Activated B cell treated with CpG ODN at 0.5 μM for 24 hours (primary cell): Measurements from ENCODE around the gene CFAP299. TPM values are rescaled to one million over a fixed set of nuclear protein-coding genes. Genes with fewer than 3 reads are reported as not detected.

Experiments used
- ATAC-seq: fragments of 200-7000 bp; cut with Tn5 transposase; one replicate; pipeline ENCODE4 v1.10.0; 2021; ENCODE audit warnings: low read depth, mild to moderate bottlenecking, moderate library complexity
- CTCF ChIA-PET: fragments of 350-600 bp; sonication (Branson Sonifier 250); formaldehyde crosslinking; loops from one replicate; lab custom pipeline; 2021; ENCODE audit warnings: antibody characterized with exemption; lab: Charles Lee
- POLR2A ChIA-PET: fragments of 350-600 bp; sonication (Branson Sonifier 250); formaldehyde crosslinking; loops from one replicate; lab custom pipeline; 2021; ENCODE audit warnings: antibody characterized with exemption; lab: Charles Lee
- DNase-seq: peaks from one replicate; pipeline ENCODE4 v3.0.0; 2022
- H3K27ac Mint-ChIP-seq: one replicate; pipeline ENCODE4 v1.8.0; 2020; ENCODE audit warnings: mixed read lengths
- H3K27me3 Mint-ChIP-seq: one replicate; pipeline ENCODE4 v1.8.0; 2021; ENCODE audit warnings: mixed read lengths
- H3K36me3 Mint-ChIP-seq: one replicate; pipeline ENCODE4 v1.8.0; 2021; ENCODE audit warnings: low read depth, mixed read lengths
- H3K4me1 Mint-ChIP-seq: one replicate; pipeline ENCODE4 v1.8.0; 2021; ENCODE audit warnings: mixed read lengths
- H3K4me3 Mint-ChIP-seq: one replicate; pipeline ENCODE4 v1.8.0; 2020; ENCODE audit warnings: mild to moderate bottlenecking, mixed read lengths
- H3K9me3 Mint-ChIP-seq: one replicate; pipeline ENCODE4 v1.8.0; 2020; ENCODE audit warnings: mixed read lengths
- intact Hi-C: fragments of 100-400 bp; cut with micrococcal nuclease; formaldehyde crosslinking; loops from one replicate; pipeline ENCODE4 v1.15.1; 2024
- total RNA-seq: library from RNA; stranded (reverse); gene quantifications from 2 replicates; pipeline ENCODE4 v1.2.3, GENCODE V29; 2022
- TF ChIP-seq, protein P1 (sequence below): fragments of 200-600 bp; IDR thresholded peaks from one replicate; pipeline ENCODE4 v1.8.0; 2022; ENCODE audit warnings: antibody characterized with exemption, mild to moderate bottlenecking

The CFAP299 gene
- total RNA-seq, 1 donor from 2014 or later = not detected

DNA sequence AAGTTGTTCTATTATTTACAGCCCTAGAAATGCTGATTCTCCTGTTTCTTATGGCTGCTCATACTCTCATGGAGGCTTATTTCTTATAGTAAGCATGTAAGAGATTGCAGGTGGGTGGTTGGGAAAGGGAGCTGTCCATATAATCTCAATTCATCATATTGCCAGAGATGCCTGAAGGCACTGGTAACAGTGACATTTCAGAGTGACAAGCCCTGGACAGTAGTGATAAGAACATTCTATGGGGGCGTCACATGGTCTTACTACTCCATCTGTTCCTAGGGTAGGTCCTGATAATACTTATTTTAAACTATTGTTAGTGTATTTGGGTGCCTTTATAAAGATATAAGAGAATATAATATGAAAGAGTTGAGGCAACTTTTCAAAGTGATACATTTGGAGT is 171.5 kb downstream of the CFAP299 start:
- H3K27ac Mint-ChIP-seq = no peak overlapping the region
- H3K9me3 Mint-ChIP-seq = no peaks in the 10 kb centered on the region
- no peak for DNase-seq
- no peak overlapping the region for H3K4me3 Mint-ChIP-seq
- POLR2A ChIA-PET = no interaction called here
- CTCF ChIA-PET = no interaction called here
- ATAC-seq = no peak
- H3K36me3 Mint-ChIP-seq = no peaks in the 10 kb centered on the region
- H3K27me3 Mint-ChIP-seq = no peaks in the 10 kb centered on the region
- TF ChIP-seq, protein P1, sequence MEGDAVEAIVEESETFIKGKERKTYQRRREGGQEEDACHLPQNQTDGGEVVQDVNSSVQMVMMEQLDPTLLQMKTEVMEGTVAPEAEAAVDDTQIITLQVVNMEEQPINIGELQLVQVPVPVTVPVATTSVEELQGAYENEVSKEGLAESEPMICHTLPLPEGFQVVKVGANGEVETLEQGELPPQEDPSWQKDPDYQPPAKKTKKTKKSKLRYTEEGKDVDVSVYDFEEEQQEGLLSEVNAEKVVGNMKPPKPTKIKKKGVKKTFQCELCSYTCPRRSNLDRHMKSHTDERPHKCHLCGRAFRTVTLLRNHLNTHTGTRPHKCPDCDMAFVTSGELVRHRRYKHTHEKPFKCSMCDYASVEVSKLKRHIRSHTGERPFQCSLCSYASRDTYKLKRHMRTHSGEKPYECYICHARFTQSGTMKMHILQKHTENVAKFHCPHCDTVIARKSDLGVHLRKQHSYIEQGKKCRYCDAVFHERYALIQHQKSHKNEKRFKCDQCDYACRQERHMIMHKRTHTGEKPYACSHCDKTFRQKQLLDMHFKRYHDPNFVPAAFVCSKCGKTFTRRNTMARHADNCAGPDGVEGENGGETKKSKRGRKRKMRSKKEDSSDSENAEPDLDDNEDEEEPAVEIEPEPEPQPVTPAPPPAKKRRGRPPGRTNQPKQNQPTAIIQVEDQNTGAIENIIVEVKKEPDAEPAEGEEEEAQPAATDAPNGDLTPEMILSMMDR = no peak
- H3K4me1 Mint-ChIP-seq = peaks cover 13% of the 10 kb centered on the region
- intact Hi-C loops = loop anchor here (5.0 kb wide), 1 partner anchor 35 kb away; no protein-coding TSS in a partner anchor

GRCh38 chr4:80507507-80507906 is 172.0 kb downstream of the CFAP299 start:
- TF ChIP-seq, protein P1 = no peak
- CTCF ChIA-PET = no interaction called here
- no peaks in the 10 kb centered on the region for H3K9me3 Mint-ChIP-seq
- no peaks in the 10 kb centered on the region for H3K27me3 Mint-ChIP-seq
- ATAC-seq (peak; percentile 70), DNase-seq (no peak)
- H3K4me1 Mint-ChIP-seq = peaks cover 13% of the 10 kb centered on the region
- no peak overlapping the region for H3K27ac Mint-ChIP-seq
- H3K4me3 Mint-ChIP-seq = no peak overlapping the region
- no peaks in the 10 kb centered on the region for H3K36me3 Mint-ChIP-seq
- intact Hi-C loops = loop anchor here (5.0 kb wide), 1 partner anchor 35 kb away; no protein-coding TSS in a partner anchor
- POLR2A ChIA-PET = no interaction called here

GRCh38 chr4:80515496-80515895 is 180.0 kb downstream of the CFAP299 start:
- H3K4me1 Mint-ChIP-seq = no peaks in the 10 kb centered on the region
- POLR2A ChIA-PET = no interaction called here

DNA sequence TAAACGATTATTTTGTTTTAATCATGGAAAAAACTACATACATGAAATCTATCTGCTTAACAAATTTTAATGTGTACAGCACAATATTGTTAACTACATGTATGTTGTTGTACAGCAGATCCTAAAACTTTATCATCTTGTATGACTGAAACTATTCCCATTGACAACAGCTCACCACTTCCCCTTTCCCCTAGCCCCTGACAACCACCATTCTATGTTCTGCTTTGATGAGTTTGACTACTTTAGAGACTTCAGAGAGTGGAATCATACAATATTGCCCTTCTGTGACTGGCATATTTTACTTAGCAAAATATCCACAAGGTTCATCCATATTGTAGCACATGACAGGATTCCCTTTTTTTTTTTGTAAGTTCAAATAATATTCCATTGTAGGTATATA is 185.9 kb downstream of the CFAP299 start:
- no peaks in the 10 kb centered on the region for H3K27me3 Mint-ChIP-seq
- CTCF ChIA-PET = no interaction called here
- DNase-seq (no peak), ATAC-seq (peak; percentile 68)
- H3K9me3 Mint-ChIP-seq = no peaks in the 10 kb centered on the region
- no peak overlapping the region for H3K27ac Mint-ChIP-seq
- H3K36me3 Mint-ChIP-seq = no peaks in the 10 kb centered on the region
- TF ChIP-seq, protein P1 = no peak
- H3K4me1 Mint-ChIP-seq = peaks cover 9% of the 10 kb centered on the region
- POLR2A ChIA-PET = interaction anchor here (0.7 kb wide), 1 partner anchor 1297 kb away, joined by 3 read pairs; no protein-coding TSS in a partner anchor
- no peak overlapping the region for H3K4me3 Mint-ChIP-seq
- intact Hi-C loops = loop anchor here (5.0 kb wide), 1 partner anchor 34 kb away; no protein-coding TSS in a partner anchor

More at GRCh38 chr4:80515496-80515895, 180.0 kb downstream of the CFAP299 start:
- ATAC-seq (no peak), DNase-seq (no peak)
- intact Hi-C loops = no loop called here
- H3K9me3 Mint-ChIP-seq = no peaks in the 10 kb centered on the region
- H3K4me3 Mint-ChIP-seq = no peak overlapping the region
- peaks cover 1% of the 10 kb centered on the region for H3K27me3 Mint-ChIP-seq
- no peak overlapping the region for H3K27ac Mint-ChIP-seq
- TF ChIP-seq, protein P1 = no peak
- CTCF ChIA-PET = no interaction called here
- no peaks in the 10 kb centered on the region for H3K36me3 Mint-ChIP-seq

DNA sequence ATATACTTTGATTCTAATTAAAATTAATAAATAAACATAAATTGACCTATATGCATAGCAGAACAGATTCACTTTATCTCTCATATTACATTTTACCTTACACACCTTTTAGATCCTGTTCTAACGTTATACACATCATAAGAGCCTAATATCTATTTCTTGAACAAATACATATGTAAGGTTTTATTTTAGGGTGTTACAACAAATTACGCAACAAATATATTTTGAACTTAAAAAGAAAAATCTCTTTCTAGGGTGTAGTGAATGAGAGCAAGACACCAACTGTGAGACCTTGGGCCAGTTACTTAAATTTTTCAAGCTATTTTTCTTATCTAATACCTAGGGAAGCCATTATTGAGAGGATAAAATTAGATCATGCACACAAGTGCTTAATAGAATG is 191.2 kb downstream of the CFAP299 start:
- DNase-seq (no peak), ATAC-seq (no peak)
- no peaks in the 10 kb centered on the region for H3K36me3 Mint-ChIP-seq
- ChIA-PET POLR2A (no interaction called here), CTCF (interaction anchor here (0.7 kb wide), 1 partner anchor 11 kb away, joined by 3 read pairs; no protein-coding TSS in a partner anchor)
- TF ChIP-seq, protein P1 = no peak
- intact Hi-C loops = no loop called here
- peaks cover 6% of the 10 kb centered on the region for H3K27me3 Mint-ChIP-seq
- H3K9me3 Mint-ChIP-seq = no peaks in the 10 kb centered on the region
- no peak overlapping the region for H3K27ac Mint-ChIP-seq
- peaks cover 6% of the 10 kb centered on the region for H3K4me1 Mint-ChIP-seq
- no peak overlapping the region for H3K4me3 Mint-ChIP-seq
